ENCODE measurements around the gene CNNM4. TPM values are rescaled to one million over a fixed set of nuclear protein-coding genes. Genes with fewer than 3 reads are reported as not detected.
A peak's percentile ranks its signal among the peaks of the same experiment; 100 is the strongest.

The CNNM4 gene
- polyA plus RNA-seq, 2 of the 4 experiments (the other 2 are of a cell fraction), result 8.8 to 11.2 TPM

- no peak overlapping the region for H3K4me2 ChIP-seq
- no peak for DNase-seq (ENCODE audit: low read depth in 1 of 2, low spot score in 1 of 2)
- TF ChIP-seq FOSB (CRISPR knock-in tag; IDR thresholded peaks at IDR 0.05) (no peak), ZSCAN20 (CRISPR knock-in tag; IDR thresholded peaks at IDR 0.05) (no peak), FOSL2 (IDR thresholded peaks at IDR 0.05) (no peak), FOSL2 (CRISPR knock-in tag; IDR thresholded peaks at IDR 0.05) (no peak), RNF2 (IDR thresholded peaks at IDR 0.05; ENCODE audit: borderline replicate concordance, low read depth) (no peak), JUNB (IDR thresholded peaks at IDR 0.05) (no peak), EP300 (IDR thresholded peaks at IDR 0.05) (no peak), MAFK (IDR thresholded peaks at IDR 0.05; ENCODE audit: partially characterized antibody) (no peak), RCOR1 (IDR thresholded peaks at IDR 0.05; ENCODE audit: low read depth, low read length) (no peak), BHLHE40 (IDR thresholded peaks at IDR 0.05; ENCODE audit: low read depth, low read length) (no peak), HDAC2 (IDR thresholded peaks at IDR 0.05) (no peak), MAZ (IDR thresholded peaks at IDR 0.05; ENCODE audit: borderline replicate concordance, low read depth, low read length) (no peak), GATA3 (IDR thresholded peaks at IDR 0.05; ENCODE audit: borderline replicate concordance) (no peak), ZC3H11A (IDR thresholded peaks at IDR 0.05) (no peak), HMGXB4 (CRISPR knock-in tag; IDR thresholded peaks at IDR 0.05; ENCODE audit: borderline replicate concordance) (no peak), MAX (IDR thresholded peaks at IDR 0.05) (no peak), ZNF302 (CRISPR knock-in tag; IDR thresholded peaks at IDR 0.05) (no peak), PHF8 (IDR thresholded peaks at IDR 0.05; ENCODE audit: borderline replicate concordance, low read depth) (no peak), MYC (IDR thresholded peaks at IDR 0.05; ENCODE audit: borderline replicate concordance, low read length) (no peak), TFCP2L1 (CRISPR knock-in tag; IDR thresholded peaks at IDR 0.05) (no peak)
- TF ChIP-seq, protein P1, sequence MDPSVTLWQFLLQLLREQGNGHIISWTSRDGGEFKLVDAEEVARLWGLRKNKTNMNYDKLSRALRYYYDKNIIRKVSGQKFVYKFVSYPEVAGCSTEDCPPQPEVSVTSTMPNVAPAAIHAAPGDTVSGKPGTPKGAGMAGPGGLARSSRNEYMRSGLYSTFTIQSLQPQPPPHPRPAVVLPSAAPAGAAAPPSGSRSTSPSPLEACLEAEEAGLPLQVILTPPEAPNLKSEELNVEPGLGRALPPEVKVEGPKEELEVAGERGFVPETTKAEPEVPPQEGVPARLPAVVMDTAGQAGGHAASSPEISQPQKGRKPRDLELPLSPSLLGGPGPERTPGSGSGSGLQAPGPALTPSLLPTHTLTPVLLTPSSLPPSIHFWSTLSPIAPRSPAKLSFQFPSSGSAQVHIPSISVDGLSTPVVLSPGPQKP (IDR thresholded peaks at IDR 0.05; ENCODE audit: low read depth, low read length), result no peak
- WGBS (ENCODE audit: missing lambda C conversion rate), result 88% methylated on average over 13 of the region's 13 CpGs
- no peak for FAIRE-seq
- 0 out of 6 replicates have a peak, but pooled peaks of 1 of the 2 experiments have one; percentile 26 for ATAC-seq
- ChIA-PET POLR2A (no interaction called here), CTCF (interaction anchor here (1.1 to 1.5 kb wide), 6 partner anchors 9 to 402 kb away, joined by 3 to 6 read pairs (median 4); partner anchors contain the start of gene CNNM4)
- no peak overlapping the region for H3K27ac ChIP-seq
- no peaks in the 10 kb centered on the region for H3K4me1 ChIP-seq
- no peaks in the 10 kb centered on the region for H3K9me3 ChIP-seq
- H3K4me3 ChIP-seq, result no peak overlapping the region
These were observed 48.6 kb downstream of the CNNM4 start for GRCh38 chr2:96809216-96809882.

DNA sequence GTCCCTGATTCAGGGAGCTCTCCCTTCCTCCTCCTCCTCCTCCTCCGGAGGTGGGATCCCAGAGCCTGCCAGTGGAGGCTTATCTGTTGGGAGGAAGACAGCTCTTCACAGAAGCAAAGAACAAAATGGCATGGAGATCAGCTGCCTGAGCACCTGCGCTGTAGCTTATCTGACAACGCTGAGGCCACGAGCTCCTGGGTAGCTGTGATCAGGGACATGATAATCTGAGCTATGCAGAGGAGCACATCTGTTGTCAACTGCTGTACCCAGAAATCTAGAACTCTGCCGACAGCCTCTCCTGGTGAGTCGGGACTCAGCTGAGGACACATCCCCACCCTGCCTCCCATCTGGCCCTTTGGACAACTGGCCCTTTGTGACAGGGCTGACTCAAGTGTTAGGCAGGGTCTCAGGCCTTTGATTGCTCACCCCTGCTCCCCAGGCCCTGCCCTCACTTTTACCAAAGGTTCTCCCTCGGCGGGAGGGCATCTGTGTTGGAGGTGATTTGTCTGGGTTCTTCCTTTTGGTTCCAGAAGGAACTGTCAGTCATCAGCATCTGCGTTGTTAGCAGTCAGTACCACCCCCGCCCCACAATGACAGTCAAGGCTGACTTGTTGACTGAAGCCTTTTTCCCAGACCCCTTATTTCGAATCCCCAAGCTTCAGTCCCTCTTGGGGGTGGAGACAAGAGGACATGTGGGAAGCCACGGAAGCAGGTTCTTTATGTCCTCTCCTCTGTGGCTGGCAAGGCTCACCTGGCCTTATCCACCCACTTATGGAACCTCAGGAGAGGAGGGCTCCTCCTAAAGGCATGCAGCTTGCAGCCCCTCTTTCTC is 49.5 kb downstream of the CNNM4 start:
- H3K4me2 ChIP-seq, result no peak overlapping the region
- DNase-seq (ENCODE audit: low read depth in 1 of 2, low spot score in 1 of 2), result no peak
- H3K4me3 ChIP-seq, result no peak overlapping the region
- no peak for ATAC-seq
- POLR2A ChIA-PET, result no interaction called here
- CTCF ChIA-PET, result interaction anchor here (0.6 to 1.5 kb wide), 9 partner anchors 10 to 402 kb away, joined by 3 to 6 read pairs (median 3); partner anchors contain the start of genes ANKRD39 and CNNM4
- no peak for FAIRE-seq
- peaks cover 4% of the 10 kb centered on the region; the same call in 1 of the 3 replicates for H3K4me1 ChIP-seq
- H3K9me3 ChIP-seq, result no peaks in the 10 kb centered on the region
- TF ChIP-seq CHD4 (IDR thresholded peaks at IDR 0.05; ENCODE audit: borderline replicate concordance) (no peak), RARB (CRISPR knock-in tag; IDR thresholded peaks at IDR 0.05) (no peak), KDM1A (IDR thresholded peaks at IDR 0.05; ENCODE audit: low read depth) (no peak), RAD21 (conservative IDR thresholded peaks at IDR 0.05 in 1 of 2, IDR thresholded peaks at IDR 0.05 in 1 of 2) (no peak)
- H3K27ac ChIP-seq, result no peak overlapping the region
- 86% methylated on average over 12 of the region's 12 CpGs for WGBS (ENCODE audit: missing lambda C conversion rate)

All from A549 (cell line).